GM23248 (cell line): ENCODE results near the gene SEC24D. TPM values are rescaled to one million over a fixed set of nuclear protein-coding genes. Genes with fewer than 3 reads are reported as not detected.

Source experiments
- DNase-seq: peaks from one replicate; pipeline ENCODE4 v3.0.0-alpha.2; 2015
- H2AFZ ChIP-seq: fragments of 200-600 bp; sonication (generic); 2 replicates; pipeline ENCODE4 v1.6.1; 2016; ENCODE audit warnings: antibody characterized with exemption
- H3F3A ChIP-seq: fragments of 200-600 bp; sonication (generic); 2 replicates; pipeline ENCODE4 v1.6.1; 2016; ENCODE audit warnings: mild to moderate bottlenecking, antibody characterized with exemption, mixed run types; ENCODE audit not compliant: insufficient read depth
- H3K27ac ChIP-seq: fragments of 200-600 bp; sonication (generic); 2 replicates; pipeline ENCODE4 v1.5.1; 2016; ENCODE audit warnings: mild to moderate bottlenecking
- H3K27me3 ChIP-seq: fragments of 200-600 bp; sonication (generic); replicated peaks from 2 replicates; pipeline ENCODE4 v1.6.1; 2016; ENCODE audit warnings: mild to moderate bottlenecking; ENCODE audit not compliant: insufficient read depth
- H3K36me3 ChIP-seq: fragments of 200-600 bp; sonication (generic); 2 replicates; pipeline ENCODE4 v1.6.1; 2016; ENCODE audit warnings: low read depth, mild to moderate bottlenecking
- H3K4me1 ChIP-seq: fragments of 200-600 bp; sonication (generic); 2 replicates; pipeline ENCODE4 v1.6.1; 2016; ENCODE audit warnings: mild to moderate bottlenecking; ENCODE audit not compliant: insufficient read depth
- H3K4me2 ChIP-seq: fragments of 200-600 bp; sonication (generic); one replicate; pipeline ENCODE4 v1.6.1; 2016; ENCODE audit warnings: mild to moderate bottlenecking; ENCODE audit not compliant: unreplicated experiment
- H3K4me3 ChIP-seq: fragments of 200-600 bp; sonication (generic); 2 replicates; pipeline ENCODE4 v1.5.1; 2016; ENCODE audit warnings: mild to moderate bottlenecking
- H3K79me2 ChIP-seq: fragments of 200-600 bp; sonication (generic); 2 replicates; pipeline ENCODE4 v1.6.1; 2016; ENCODE audit warnings: mild to moderate bottlenecking; ENCODE audit not compliant: insufficient read depth
- H3K9ac ChIP-seq: fragments of 200-600 bp; sonication (generic); 2 replicates; pipeline ENCODE4 v1.6.1; 2016; ENCODE audit warnings: mild to moderate bottlenecking
- H3K9me2 ChIP-seq: fragments of 200-600 bp; sonication (generic); 2 replicates; pipeline ENCODE4 v1.6.1; 2016; ENCODE audit warnings: mixed run types, mild to moderate bottlenecking, moderate library complexity; ENCODE audit not compliant: insufficient read depth
- H3K9me3 ChIP-seq: fragments of 200-600 bp; sonication (generic); one replicate; pipeline ENCODE4 v1.6.1; 2017; ENCODE audit warnings: low read depth
- H4K20me1 ChIP-seq: fragments of 200-600 bp; sonication (generic); 2 replicates; pipeline ENCODE4 v1.6.0; 2016; ENCODE audit not compliant: insufficient read depth
- EZH2 ChIP-seq: fragments of 200-600 bp; sonication (generic); IDR thresholded peaks from 2 replicates; pipeline ENCODE4 v1.6.1; 2018; ENCODE audit warnings: antibody characterized with exemption, mild to moderate bottlenecking; ENCODE audit not compliant: insufficient read depth, poor library complexity, severe bottlenecking
- EZH2phosphoT487 ChIP-seq: fragments of 200-600 bp; sonication (generic); IDR thresholded peaks from 2 replicates; pipeline ENCODE4 v1.6.1; 2018; ENCODE audit warnings: antibody characterized with exemption, moderate library complexity, mild to moderate bottlenecking, low read depth; ENCODE audit not compliant: insufficient read depth
- WGBS, 2 experiments: methylation state at CpG; one replicate each; pipeline ENCODE4 v1.1.6; 2015 to 2017; ENCODE audit warnings: low lambda C conversion rate in 2 of 2, low coverage in 1 of 2; ENCODE audit errors: missing lambda C conversion rate in 2 of 2; 5-methylcytosine and 5-hydroxymethylcytosine counted together
- in situ Hi-C: fragments of 300-500 bp; cut with MboI; formaldehyde crosslinking; loops from 2 replicates; pipeline ENCODE4 v1.15.0; 2020
- polyA plus RNA-seq: library from polyadenylated mRNA; unstranded; fragments of >200 nt; fragmentation: Nextera tagmentation; extraction: Ambion mirVana; gene quantifications from 2 replicates; pipeline ENCODE4 v1.2.1, GENCODE V29; 2016
- total RNA-seq: library from RNA; depleted of rRNA; stranded (reverse); fragments of >200 nt; shearing (Covaris generic); gene quantifications from 2 replicates; pipeline ENCODE4 v1.2.3, GENCODE V29; 2014

The SEC24D gene
- total and polyA plus RNA-seq, 2 experiments from 2014 or later, result 136 to 148 TPM

- Histone ChIP-seq H3K27me3 (no peaks in the 10 kb centered on the region), H3K9me3 (no peaks in the 10 kb centered on the region), H3K4me1 (peaks cover 72% of the 10 kb centered on the region), H3K27ac (peak overlapping the region; percentile 82), H4K20me1 (no peaks in the 10 kb centered on the region), H3K4me3 (peak overlapping the region; percentile 34), H3K9me2 (no peaks in the 10 kb centered on the region), H3K36me3 (peaks cover 65% of the 10 kb centered on the region), H3K79me2 (peaks cover 53% of the 10 kb centered on the region), H3F3A (peaks cover 79% of the 10 kb centered on the region), H3K4me2 (peak overlapping the region; percentile 60), H2AFZ (no peak overlapping the region), H3K9ac (peak overlapping the region; percentile 35)
- TF ChIP-seq EZH2phosphoT487 (no peak), EZH2 (no peak)
- DNase-seq, result peak; percentile 84
- in situ Hi-C loops, result no loop called here
- WGBS, 2 experiments, result 62 to 70% methylated on average over 6 of the region's 6 CpGs
Measured at GRCh38 chr4:118729287-118730286, 106.3 kb downstream of the SEC24D start.

GRCh38 chr4:118727360-118727759, 108.6 kb downstream of the SEC24D start:
- no peaks in the 10 kb centered on the region for H3K9me2 ChIP-seq
- in situ Hi-C loops, result no loop called here
- no peaks in the 10 kb centered on the region for H3K9me3 ChIP-seq
- WGBS, 2 experiments, result 44 to 47% methylated on average over 1 of the region's 1 CpG
- H3K27me3 ChIP-seq, result no peaks in the 10 kb centered on the region
- peaks cover 46% of the 10 kb centered on the region for H3K79me2 ChIP-seq
- H4K20me1 ChIP-seq, result no peaks in the 10 kb centered on the region
- peaks cover 72% of the 10 kb centered on the region for H3K36me3 ChIP-seq
- no peak overlapping the region for H3K4me3 ChIP-seq
- no peak overlapping the region for H2AFZ ChIP-seq
- TF ChIP-seq EZH2phosphoT487 (no peak), EZH2 (no peak)
- no peak overlapping the region for H3K9ac ChIP-seq
- H3K27ac ChIP-seq, result peak overlapping the region; percentile 82
- peak; percentile 27 for DNase-seq
- no peak overlapping the region for H3K4me2 ChIP-seq
- H3K4me1 ChIP-seq, result peaks cover 50% of the 10 kb centered on the region
- H3F3A ChIP-seq, result peaks cover 72% of the 10 kb centered on the region

GRCh38 chr4:118723369-118723768, 112.6 kb downstream of the SEC24D start:
- peaks cover 82% of the 10 kb centered on the region for H3K36me3 ChIP-seq
- no peaks in the 10 kb centered on the region for H3K27me3 ChIP-seq
- DNase-seq, result no peak
- H3K4me1 ChIP-seq, result peaks cover 11% of the 10 kb centered on the region
- no peak overlapping the region for H3K4me2 ChIP-seq
- in situ Hi-C loops, result no loop called here
- H3K9me3 ChIP-seq, result no peaks in the 10 kb centered on the region
- peaks cover 42% of the 10 kb centered on the region for H3K79me2 ChIP-seq
- no peaks in the 10 kb centered on the region for H4K20me1 ChIP-seq
- no peak for TF ChIP-seq EZH2phosphoT487
- TF ChIP-seq EZH2, result no peak
- no peak overlapping the region for H2AFZ ChIP-seq
- H3K9ac ChIP-seq, result no peak overlapping the region
- no peaks in the 10 kb centered on the region for H3K9me2 ChIP-seq
- 96 to 97% methylated on average over 3 of the region's 3 CpGs for WGBS, 2 experiments
- H3F3A ChIP-seq, result peaks cover 68% of the 10 kb centered on the region
- no peak overlapping the region for H3K4me3 ChIP-seq
- H3K27ac ChIP-seq, result no peak overlapping the region

- H2AFZ ChIP-seq, result no peak overlapping the region
- peaks cover 69% of the 10 kb centered on the region for H3K36me3 ChIP-seq
- no peak overlapping the region for H3K4me3 ChIP-seq
- DNase-seq, result no peak
- no peaks in the 10 kb centered on the region for H3K9me3 ChIP-seq
- TF ChIP-seq EZH2 (no peak), EZH2phosphoT487 (no peak)
- no peaks in the 10 kb centered on the region for H4K20me1 ChIP-seq
- no peaks in the 10 kb centered on the region for H3K9me2 ChIP-seq
- H3F3A ChIP-seq, result peaks cover 70% of the 10 kb centered on the region
- WGBS, 2 experiments, result 93 to 100% methylated on average over 1 of the region's 1 CpG
- H3K27me3 ChIP-seq, result no peaks in the 10 kb centered on the region
- H3K27ac ChIP-seq, result no peak overlapping the region
- H3K4me1 ChIP-seq, result no peaks in the 10 kb centered on the region
- H3K9ac ChIP-seq, result no peak overlapping the region
- in situ Hi-C loops, result no loop called here
- peaks cover 30% of the 10 kb centered on the region for H3K79me2 ChIP-seq
- no peak overlapping the region for H3K4me2 ChIP-seq
Measured at GRCh38 chr4:118721752-118722151, 114.2 kb downstream of the SEC24D start.
